RWPE1 (cell line): ENCODE data around the gene APOBEC2.
"Not testable (repeated sequence)": the region's sequence is repeated elsewhere in the genome, so short reads cannot be mapped to it uniquely, and the experiment has no call there.

Source experiments
- CTCF ChIA-PET: fragments of 350-600 bp; sonication (Branson Sonifier 250); formaldehyde crosslinking; extraction: SDS; loops from one replicate; lab custom pipeline; 2021; lab: Yijun Ruan, JAX
- POLR2A ChIA-PET: fragments of 400-600 bp; formaldehyde crosslinking; extraction: SDS; loops from one replicate; lab custom pipeline; 2020; ENCODE audit warnings: antibody characterized with exemption; ENCODE audit not compliant: low non-redundant PET; lab: Yijun Ruan, JAX
- DNase-seq: peaks from one replicate; pipeline ENCODE4 v3.0.0; 2012; ENCODE audit warnings: low spot score
- H3K27ac ChIP-seq: fragments of 450-650 bp; 2 replicates; pipeline ENCODE4 v1.5.1; 2017
- TF ChIP-seq, protein P1 (sequence below): fragments of 450-650 bp; conservative IDR thresholded peaks from 2 replicates; pipeline ENCODE4 v1.5.1; 2017; ENCODE audit warnings: low read depth, mild to moderate bottlenecking

Gene APOBEC2

DNA sequence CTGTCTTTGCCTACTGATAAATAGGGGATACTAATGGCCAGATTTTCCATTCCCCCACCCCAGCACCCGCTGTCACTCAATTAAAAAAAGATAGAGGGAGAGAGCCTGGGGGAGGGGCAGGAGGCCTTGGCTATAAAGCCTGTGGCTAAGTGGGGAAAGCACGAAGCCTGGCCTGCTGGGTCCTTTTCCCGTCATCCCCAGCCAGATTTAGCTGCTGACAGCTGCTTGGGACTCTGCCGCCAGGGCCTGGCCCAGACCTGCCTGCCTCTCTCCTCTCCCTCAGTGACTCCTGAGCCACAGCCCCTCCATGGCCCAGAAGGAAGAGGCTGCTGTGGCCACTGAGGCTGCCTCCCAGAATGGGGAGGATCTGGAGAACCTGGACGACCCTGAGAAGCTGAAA, at the start of gene APOBEC2:
Gene APOBEC2, plus strand, starts transcription at position 162 of the 400 bp plus-strand sequence. Its CDS starts 146 bp downstream, at position 308.
- TF ChIP-seq, protein P1, sequence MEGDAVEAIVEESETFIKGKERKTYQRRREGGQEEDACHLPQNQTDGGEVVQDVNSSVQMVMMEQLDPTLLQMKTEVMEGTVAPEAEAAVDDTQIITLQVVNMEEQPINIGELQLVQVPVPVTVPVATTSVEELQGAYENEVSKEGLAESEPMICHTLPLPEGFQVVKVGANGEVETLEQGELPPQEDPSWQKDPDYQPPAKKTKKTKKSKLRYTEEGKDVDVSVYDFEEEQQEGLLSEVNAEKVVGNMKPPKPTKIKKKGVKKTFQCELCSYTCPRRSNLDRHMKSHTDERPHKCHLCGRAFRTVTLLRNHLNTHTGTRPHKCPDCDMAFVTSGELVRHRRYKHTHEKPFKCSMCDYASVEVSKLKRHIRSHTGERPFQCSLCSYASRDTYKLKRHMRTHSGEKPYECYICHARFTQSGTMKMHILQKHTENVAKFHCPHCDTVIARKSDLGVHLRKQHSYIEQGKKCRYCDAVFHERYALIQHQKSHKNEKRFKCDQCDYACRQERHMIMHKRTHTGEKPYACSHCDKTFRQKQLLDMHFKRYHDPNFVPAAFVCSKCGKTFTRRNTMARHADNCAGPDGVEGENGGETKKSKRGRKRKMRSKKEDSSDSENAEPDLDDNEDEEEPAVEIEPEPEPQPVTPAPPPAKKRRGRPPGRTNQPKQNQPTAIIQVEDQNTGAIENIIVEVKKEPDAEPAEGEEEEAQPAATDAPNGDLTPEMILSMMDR, result no peak
- H3K27ac ChIP-seq, result no peak within 1 kb of the TSS
- ChIA-PET POLR2A (no interaction called here), CTCF (no interaction called here)
- no peak for DNase-seq

DNA sequence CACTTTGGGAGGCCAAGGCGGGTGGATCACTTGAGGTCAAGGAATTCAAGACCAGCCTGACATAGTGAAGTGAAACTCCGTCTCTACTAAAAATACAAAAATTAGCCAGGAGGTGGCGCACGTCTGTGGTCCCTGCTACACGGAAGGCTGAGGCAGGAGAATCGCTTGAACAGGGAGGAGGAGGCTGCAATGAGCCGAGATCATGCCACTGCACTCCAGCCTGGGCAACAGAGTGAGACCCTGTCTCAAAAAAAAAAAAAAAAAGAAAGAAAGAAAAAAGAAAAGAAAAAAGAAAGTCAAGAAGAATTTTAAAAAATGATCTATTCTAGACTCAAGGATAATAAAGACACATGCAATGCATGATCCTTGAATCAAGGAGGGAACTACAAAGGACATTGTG, 46.8 kb upstream of the APOBEC2 start:
- POLR2A ChIA-PET, DNase-seq, CTCF ChIA-PET, H3K27ac ChIP-seq: not testable (repeated sequence)
- TF ChIP-seq, protein P1, result peak; percentile 70

DNA sequence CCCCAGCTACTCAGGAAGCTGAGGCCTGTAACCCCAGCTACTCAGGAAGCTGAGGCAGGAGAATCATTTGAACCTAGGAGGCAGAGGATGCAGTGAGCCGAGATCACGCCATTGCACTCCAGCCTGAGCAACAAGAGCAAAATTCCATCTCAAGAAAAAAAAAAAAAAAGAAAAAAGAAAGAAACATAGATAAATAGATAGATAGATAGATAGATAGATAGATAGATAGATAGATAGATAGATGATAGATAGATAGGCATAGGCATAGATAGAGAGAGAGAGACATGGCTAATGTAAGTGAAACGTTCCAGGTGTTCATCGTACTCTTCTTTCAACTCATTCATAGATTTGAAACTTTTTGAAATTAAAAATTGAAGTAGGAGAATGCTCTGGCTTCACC, 46.0 kb upstream of the APOBEC2 start:
- CTCF ChIA-PET, DNase-seq, POLR2A ChIA-PET, H3K27ac ChIP-seq: not testable (repeated sequence)

DNA sequence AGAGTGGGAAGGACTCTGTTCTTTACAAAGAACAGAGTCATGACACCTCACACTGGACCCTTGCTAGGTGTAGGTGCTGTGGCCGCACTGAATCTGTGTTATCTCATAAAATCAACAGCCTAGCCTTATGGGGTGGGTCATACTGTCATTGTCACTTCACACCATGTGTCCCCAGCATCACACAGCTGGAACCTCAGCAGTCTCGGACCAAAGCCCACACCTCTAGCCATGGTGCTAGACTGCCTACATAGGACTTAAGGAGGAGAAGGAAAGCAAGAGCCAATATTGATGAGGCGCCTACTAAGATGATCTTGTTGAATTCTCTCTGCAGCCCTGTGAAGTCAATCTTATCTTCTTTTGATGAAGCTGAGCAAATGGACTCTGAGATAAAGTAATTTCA, 45.0 kb upstream of the APOBEC2 start:
- ChIA-PET POLR2A (no interaction called here), CTCF (interaction anchor here (0.6 kb wide), 1 partner anchor 22 kb away, joined by 4 read pairs; no protein-coding TSS in a partner anchor)
- TF ChIP-seq, protein P1, result no peak
- DNase-seq, result no peak
- H3K27ac ChIP-seq, result no peak overlapping the region

DNA sequence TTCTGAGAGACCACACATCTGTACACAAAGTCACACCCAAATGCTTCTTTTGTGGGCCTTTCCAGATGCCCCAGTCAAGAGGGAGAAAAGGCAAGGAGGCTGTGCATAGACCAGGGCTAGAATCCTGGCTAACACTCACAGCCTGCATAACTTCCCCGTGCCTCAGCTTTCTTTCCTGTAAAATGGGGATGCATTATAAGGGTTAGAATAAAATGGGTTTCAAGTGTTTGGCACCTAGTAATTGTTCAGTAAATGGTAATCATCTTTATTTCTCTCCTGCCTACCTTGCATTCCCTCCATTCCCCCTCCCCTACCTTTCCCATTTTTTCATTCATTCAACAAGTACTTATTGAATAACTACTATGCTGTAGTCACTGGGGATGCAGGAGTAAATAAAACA, 43.3 kb upstream of the APOBEC2 start:
- TF ChIP-seq, protein P1, result no peak
- CTCF ChIA-PET, result interaction anchor here (1.5 kb wide), 1 partner anchor 19 kb away, joined by 3 read pairs; no protein-coding TSS in a partner anchor
- DNase-seq, result no peak
- POLR2A ChIA-PET, result no interaction called here
- no peak overlapping the region for H3K27ac ChIP-seq

DNA sequence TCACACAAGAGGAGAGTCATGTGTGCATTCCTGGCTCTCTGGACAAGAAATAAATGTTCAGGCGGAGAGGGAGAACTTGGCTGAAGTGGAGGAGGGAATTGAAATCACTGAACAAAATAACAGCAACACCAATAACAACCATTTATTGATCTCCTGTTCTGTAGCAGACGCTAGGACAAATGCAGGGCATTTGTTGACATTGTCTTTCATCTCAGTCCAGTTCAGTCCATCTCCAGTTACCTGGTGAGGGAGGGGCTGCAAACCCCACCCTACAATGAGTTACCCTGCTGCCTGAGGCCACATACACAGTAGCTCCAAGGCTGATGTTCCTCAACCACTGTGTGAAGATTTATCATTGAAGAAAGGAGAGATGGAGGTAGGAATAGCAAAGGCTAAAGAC, 41.3 kb upstream of the APOBEC2 start:
- CTCF ChIA-PET, result no interaction called here
- DNase-seq, result no peak
- TF ChIP-seq, protein P1, result no peak
- POLR2A ChIA-PET, result no interaction called here
- H3K27ac ChIP-seq, result no peak overlapping the region

DNA sequence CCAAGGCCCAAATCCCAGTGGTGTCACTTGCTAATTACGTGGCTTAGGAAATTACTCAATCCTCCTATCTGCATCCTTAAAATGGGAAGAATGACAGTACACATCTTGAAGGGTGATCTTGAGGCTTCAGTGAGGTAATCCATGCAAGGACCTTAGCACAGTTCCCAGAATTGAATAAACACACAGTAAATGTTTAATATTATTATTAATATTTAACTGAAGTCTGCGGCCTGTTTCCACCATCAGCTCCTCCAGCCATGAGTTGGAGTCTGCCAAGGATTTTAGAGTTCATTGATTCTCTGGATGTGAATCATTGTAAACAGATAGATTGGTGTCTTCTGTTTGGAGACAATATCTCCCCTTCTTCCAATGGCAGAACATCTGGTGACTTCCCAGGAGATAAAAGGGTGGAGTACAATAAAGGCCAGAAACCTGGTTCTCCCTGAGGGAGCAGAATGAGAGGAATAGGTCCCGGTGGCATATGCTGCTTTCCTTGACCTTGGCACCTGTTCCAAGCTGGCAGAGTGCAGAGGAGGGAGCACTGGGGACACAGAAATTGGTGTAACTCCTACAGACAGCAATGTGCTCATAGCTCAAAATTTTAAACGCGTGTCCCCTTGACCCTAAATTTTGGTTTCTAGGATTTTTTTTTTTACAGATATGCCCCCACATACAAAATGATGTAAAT, 39.4 kb upstream of the APOBEC2 start:
- no peak for DNase-seq
- TF ChIP-seq, protein P1, result no peak
- CTCF ChIA-PET, result interaction anchor here (0.6 kb wide), 1 partner anchor 747 kb away, joined by 3 read pairs; no protein-coding TSS in a partner anchor
- no peak overlapping the region for H3K27ac ChIP-seq
- POLR2A ChIA-PET, result no interaction called here
